Caki2 (cell line): Measurements from ENCODE around the gene PSAPL1. TPM values are rescaled to one million over a fixed set of nuclear protein-coding genes. Genes with fewer than 3 reads are reported as not detected.

ENCODE experiments used
- total RNA-seq: library from RNA; depleted of rRNA; stranded (reverse); fragments of >200 nt; shearing (Covaris generic); gene quantifications from 2 replicates; pipeline ENCODE4 v1.2.3, GENCODE V29; 2014; ENCODE audit warnings: low replicate concordance; rRNA removed

Gene PSAPL1
- total RNA-seq, 1 experiment from 2014 or later, result not detected

Other genes starting within 250 kb of the PSAPL1 start
- gene SORCS2, start 242.4 kb downstream of the PSAPL1 start, total RNA-seq, result 1.4 and 16.4 TPM in 2 replicates